HepG2 (cell line): ENCODE data around the gene MEGF11. TPM values are rescaled to one million over a fixed set of nuclear protein-coding genes. Genes with fewer than 3 reads are reported as not detected.

Experiments used
- ATAC-seq: fragments of 200-7000 bp; cut with Tn5 transposase; 3 replicates; pipeline ENCODE4 v1.9.1; 2020; ENCODE audit warnings: mild to moderate bottlenecking, moderate library complexity
- BruUV-seq: library from RNA; stranded (reverse); fragments of 400-500 nt; replicated peaks from 2 replicates; lab custom pipeline; 2021; lab: Mats Ljungman, UMichigan
- CTCF ChIA-PET: fragments of 300-600 bp; formaldehyde crosslinking; extraction: SDS; loops from one replicate; lab custom pipeline; 2021; ENCODE audit warnings: low total read pairs, inconsistent platforms, low intra/inter-chr PET ratio; lab: Yijun Ruan, JAX
- POLR2A ChIA-PET: fragments of 350-600 bp; sonication (Branson Sonifier 250); formaldehyde crosslinking; loops from one replicate; lab custom pipeline; 2020; ENCODE audit warnings: antibody characterized with exemption, inconsistent platforms; lab: Yijun Ruan, JAX
- DNase-seq: peaks from one replicate; pipeline ENCODE4 v3.0.0-alpha.2; 2015; ENCODE audit warnings: low spot score
- FAIRE-seq: peaks from 3 replicates; lab custom pipeline; 2011; peaks lifted over from hg19 to GRCh38; lab: Jason Lieb, UNC
- H2AFZ ChIP-seq: one replicate; pipeline ENCODE4 v1.6.1; 2011; ENCODE audit warnings: low read length, inconsistent platforms
- H3K27ac ChIP-seq: fragments of 300-600 bp; 3 replicates; pipeline ENCODE4 v1.8.0; 2011; ENCODE audit warnings: mixed run types, mild to moderate bottlenecking, mixed read lengths, low read length, inconsistent platforms; ENCODE audit not compliant: insufficient read depth; ENCODE audit errors: extremely low read length
- H3K27me3 ChIP-seq, 2 experiments: fragments of 200-600 bp in 1 of 2; 2 replicates in 1 of 2; 3 replicates in 1 of 2; pipeline versions ENCODE4 v1.6.0 to v1.8.0; 2011; ENCODE audit warnings: low read length in 2 of 2, mild to moderate bottlenecking in 2 of 2, moderate library complexity in 2 of 2, inconsistent platforms in 1 of 2; ENCODE audit not compliant: insufficient read depth in 2 of 2, control insufficient read depth in 1 of 2
- H3K36me3 ChIP-seq, 2 experiments: fragments of 200-600 bp in 1 of 2; replicated peaks in 1 of 2; 2 replicates in 1 of 2; 3 replicates in 1 of 2; pipeline versions ENCODE4 v1.5.1 to v1.8.0; 2011; ENCODE audit warnings: low read length in 2 of 2, inconsistent platforms in 1 of 2; ENCODE audit not compliant: insufficient read depth in 2 of 2, control insufficient read depth in 1 of 2
- H3K4me1 ChIP-seq: 2 replicates; pipeline ENCODE4 v1.5.1; 2012; ENCODE audit warnings: low read length, inconsistent platforms; ENCODE audit not compliant: insufficient read depth
- H3K4me2 ChIP-seq: 2 replicates; pipeline ENCODE4 v1.6.0; 2011; ENCODE audit warnings: low read depth, low read length, inconsistent platforms
- H3K4me3 ChIP-seq, 3 experiments: fragments of 200-600 bp in 1 of 3; sonication (generic), shearing (Covaris generic) in 1 of 3; replicated peaks in 1 of 3; 2 replicates each; pipeline ENCODE4 v1.5.1; 2011 to 2016; ENCODE audit warnings: low read length in 3 of 3, inconsistent platforms in 2 of 3, low read depth in 2 of 3, mild to moderate bottlenecking in 2 of 3, control low read depth in 1 of 3, mixed read lengths in 1 of 3; ENCODE audit not compliant: insufficient read depth in 1 of 3
- H3K79me2 ChIP-seq: one replicate; pipeline ENCODE4 v1.6.1; 2011; ENCODE audit warnings: low read length, inconsistent platforms; ENCODE audit not compliant: insufficient read depth
- H3K9ac ChIP-seq: 2 replicates; pipeline ENCODE4 v1.6.0; 2011; ENCODE audit warnings: mild to moderate bottlenecking, low read depth, low read length, inconsistent platforms; ENCODE audit not compliant: insufficient read depth
- H3K9me3 ChIP-seq: 2 replicates; pipeline ENCODE4 v1.5.1; 2012; ENCODE audit warnings: mild to moderate bottlenecking, low read length
- H4K20me1 ChIP-seq: 2 replicates; pipeline ENCODE4 v1.6.0; 2011; ENCODE audit warnings: inconsistent platforms, mild to moderate bottlenecking, low read length, moderate library complexity; ENCODE audit not compliant: insufficient read depth
- ATF1 ChIP-seq: IDR thresholded peaks from 2 replicates; pipeline ENCODE4 v1.6.1; 2016; ENCODE audit warnings: mild to moderate bottlenecking, control low read depth
- IRF9 ChIP-seq: sonication (generic); formaldehyde crosslinking; IDR thresholded peaks from 2 replicates; pipeline ENCODE4 v1.8.0; 2022; ENCODE audit warnings: missing genetic modification reagents, mild to moderate bottlenecking, borderline replicate concordance
- WGBS: methylation state at CpG from one replicate; pipeline ENCODE4 v1.1.6; 2017; ENCODE audit warnings: low lambda C conversion rate; 5-methylcytosine and 5-hydroxymethylcytosine counted together
- in situ Hi-C: cut with HindIII; loops from 2 replicates; pipeline ENCODE4 v1.10.0; 2017; ENCODE audit warnings: low pct_unique_long_range_greater_than_20kb; ENCODE audit not compliant: extremely low pct_ligation_motif_present
- intact Hi-C: fragments of 100-400 bp; cut with micrococcal nuclease; formaldehyde crosslinking; loops from one replicate; pipeline ENCODE4 v1.10.0; 2022; ENCODE audit not compliant: unreplicated experiment
- polyA plus RNA-seq, 8 experiments: library from polyadenylated mRNA; depleted of rRNA in 3 of 8; stranded (reverse) in 7 of 8; unstranded in 1 of 8; fragments of >200 nt; fragmentation: Illumina TruSeq in 4 of 8; extraction: Trizol in 4 of 8; gene quantifications; 2 replicates each; pipeline versions ENCODE4 v1.2.1 to v1.2.3, GENCODE V29; 2011 to 2016; ENCODE audit warnings: low read depth in 4 of 8, missing spikeins in 1 of 8, mixed read lengths in 1 of 8; ENCODE audit not compliant: insufficient read depth in 1 of 8
- total RNA-seq, 5 experiments: library from RNA; depleted of rRNA; stranded (reverse); fragments of >200 nt; fragmentation: Illumina TruSeq; extraction: Trizol; gene quantifications; 2 replicates each; pipeline ENCODE4 v1.2.3, GENCODE V29; 2016; ENCODE audit warnings: low read depth in 1 of 5
- TF ChIP-seq, protein P1 (sequence below): sonication (generic); formaldehyde crosslinking; IDR thresholded peaks from 2 replicates; pipeline ENCODE4 v1.5.1; 2020; ENCODE audit warnings: missing genetic modification reagents, mild to moderate bottlenecking, borderline replicate concordance

Gene MEGF11
- total and polyA plus RNA-seq, 2 of the 13 experiments (the other 11 are each of a cell fraction or from before 2014, with no cell fraction given): not detected

DNA sequence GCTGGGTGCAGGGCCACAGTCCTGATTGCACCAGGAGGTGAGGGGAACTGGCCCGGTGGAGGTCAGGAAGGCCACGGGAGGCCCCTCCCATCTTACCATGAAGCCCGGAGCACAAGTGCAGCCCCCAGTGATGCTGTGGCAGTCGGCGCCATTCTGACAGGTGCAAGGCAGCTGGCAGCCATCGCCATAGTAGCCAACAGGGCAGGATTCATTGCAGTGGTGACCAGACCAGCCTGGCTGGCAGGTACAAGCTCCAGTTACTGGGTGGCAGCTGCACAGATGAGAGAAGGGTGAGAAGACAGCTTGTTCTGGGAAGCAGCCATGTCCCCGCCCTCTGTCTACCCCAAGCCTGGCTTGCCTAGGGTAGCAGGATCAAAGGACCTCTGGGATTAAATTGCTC lies 296.1 kb downstream of the MEGF11 start (continued):
- TF ChIP-seq ATF1: no peak
- TF ChIP-seq, protein P1, sequence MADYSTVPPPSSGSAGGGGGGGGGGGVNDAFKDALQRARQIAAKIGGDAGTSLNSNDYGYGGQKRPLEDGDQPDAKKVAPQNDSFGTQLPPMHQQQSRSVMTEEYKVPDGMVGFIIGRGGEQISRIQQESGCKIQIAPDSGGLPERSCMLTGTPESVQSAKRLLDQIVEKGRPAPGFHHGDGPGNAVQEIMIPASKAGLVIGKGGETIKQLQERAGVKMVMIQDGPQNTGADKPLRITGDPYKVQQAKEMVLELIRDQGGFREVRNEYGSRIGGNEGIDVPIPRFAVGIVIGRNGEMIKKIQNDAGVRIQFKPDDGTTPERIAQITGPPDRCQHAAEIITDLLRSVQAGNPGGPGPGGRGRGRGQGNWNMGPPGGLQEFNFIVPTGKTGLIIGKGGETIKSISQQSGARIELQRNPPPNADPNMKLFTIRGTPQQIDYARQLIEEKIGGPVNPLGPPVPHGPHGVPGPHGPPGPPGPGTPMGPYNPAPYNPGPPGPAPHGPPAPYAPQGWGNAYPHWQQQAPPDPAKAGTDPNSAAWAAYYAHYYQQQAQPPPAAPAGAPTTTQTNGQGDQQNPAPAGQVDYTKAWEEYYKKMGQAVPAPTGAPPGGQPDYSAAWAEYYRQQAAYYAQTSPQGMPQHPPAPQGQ (CRISPR knock-in tag): no peak

GRCh38 chr15:65956899-65957298 lies 296.7 kb downstream of the MEGF11 start:
- Histone ChIP-seq H3K4me1 (no peaks in the 10 kb centered on the region), H3K9ac (no peak overlapping the region), H3K9me3 (no peaks in the 10 kb centered on the region), H3K4me3 (no peak overlapping the region), H3K79me2 (no peaks in the 10 kb centered on the region), H3K27me3 (peaks cover 0 to 2% of the 10 kb centered on the region in 2 experiments; a peak in 1 of 5 replicates), H4K20me1 (no peaks in the 10 kb centered on the region), H3K36me3 (no peaks in the 10 kb centered on the region), H3K27ac (no peak overlapping the region), H2AFZ (no peak overlapping the region), H3K4me2 (no peak overlapping the region)
- CTCF ChIA-PET: no interaction called here
- ATAC-seq: no peak
- in situ Hi-C loops: no loop called here
- no peak for DNase-seq
- WGBS: 60% methylated on average over 3 of the region's 3 CpGs
- FAIRE-seq: no peak
- POLR2A ChIA-PET: no interaction called here
- intact Hi-C loops: no loop called here
- no TSS peak for BruUV-seq
- no peak for TF ChIP-seq IRF9 (CRISPR knock-in tag)
